Stimulated activated CD8-positive, alpha-beta memory T cell treated with anti-CD3 and anti-CD28 coated beads, Interleukin-15, amount 100 ng/mL, for 1 hour (primary cell): ENCODE measurements around the gene GLT6D1.

Experiments used
- DNase-seq: peaks from one replicate; pipeline ENCODE4 v3.0.0-alpha.2; 2020; ENCODE audit warnings: low read depth

The GLT6D1 gene

DNA sequence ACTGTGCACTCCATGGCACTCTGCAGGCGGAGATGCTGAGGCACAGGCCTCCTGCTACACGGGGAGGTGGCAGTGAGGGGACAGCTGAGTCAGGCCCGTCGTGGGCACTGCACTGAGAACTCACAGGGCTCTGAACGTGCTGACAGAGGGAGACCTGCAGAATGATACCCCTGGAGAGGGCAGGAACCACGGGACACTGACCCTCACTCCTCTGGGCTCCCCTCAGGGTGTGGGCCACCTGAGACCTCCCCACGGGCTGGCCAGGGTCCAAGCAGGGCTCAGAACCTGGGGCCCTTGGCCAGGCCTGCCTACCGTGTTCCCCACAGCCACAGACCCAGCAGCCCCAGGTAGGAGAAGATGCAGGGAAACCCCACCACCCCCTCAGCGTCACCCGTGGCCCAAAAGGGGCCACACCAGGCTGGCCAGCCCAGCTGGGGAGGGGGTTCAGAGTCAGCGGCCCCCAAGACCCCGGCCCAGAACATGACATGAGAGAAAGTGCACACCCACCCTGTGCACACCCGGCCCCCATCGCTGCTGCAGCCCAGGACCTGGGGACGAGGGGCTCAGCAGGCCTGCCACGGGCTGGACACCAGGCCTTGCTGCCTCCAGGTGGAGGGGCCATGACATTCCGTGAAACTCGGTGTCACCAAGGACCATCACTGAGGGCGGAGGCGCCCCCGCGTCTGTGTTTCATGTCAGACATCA is 30.9 kb downstream of the GLT6D1 start:
- no peak for DNase-seq

DNA sequence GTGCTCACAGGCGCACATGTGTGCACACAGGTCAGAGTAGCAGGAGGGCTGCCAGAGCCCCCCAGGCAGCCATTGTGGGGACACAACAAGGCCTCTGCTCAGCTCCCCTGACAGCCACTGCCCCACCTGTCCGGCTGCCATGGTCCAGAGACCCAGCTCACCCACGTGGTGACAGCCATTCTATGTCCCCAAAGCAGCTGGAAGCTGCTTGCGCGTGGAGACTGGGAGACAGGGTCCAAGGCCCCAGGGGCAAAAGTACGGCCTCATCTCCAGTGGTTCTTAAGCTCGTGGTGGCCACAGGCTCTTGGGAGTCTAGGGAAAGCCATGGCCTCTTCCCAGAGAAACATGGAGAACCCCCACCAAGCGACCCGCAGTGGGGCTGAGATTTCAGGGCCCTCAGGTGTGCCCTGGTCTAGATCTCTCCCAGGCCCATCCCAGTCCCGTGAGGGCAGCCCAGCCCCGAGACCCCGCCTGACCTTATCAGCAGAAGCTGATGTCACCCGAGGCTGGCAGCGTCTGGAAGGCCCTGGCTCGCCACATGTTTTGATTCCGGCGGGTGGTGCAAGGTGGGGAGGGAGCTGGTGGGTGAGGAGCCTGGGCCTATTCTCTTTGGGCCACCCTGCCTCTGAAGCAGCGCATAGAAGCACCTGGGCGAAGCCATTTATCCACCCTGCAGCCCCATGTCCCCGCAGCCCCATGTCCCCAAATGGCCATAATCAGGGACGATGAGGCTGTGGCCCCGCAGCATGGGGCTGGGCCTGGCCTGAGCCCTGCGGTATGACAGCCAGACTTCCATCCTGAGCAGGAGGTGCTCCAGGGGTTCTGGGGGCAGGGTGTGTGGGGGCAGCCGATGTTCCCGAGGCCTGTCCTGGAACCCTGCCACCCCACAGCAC is 31.7 kb downstream of the GLT6D1 start:
- no peak for DNase-seq

DNA sequence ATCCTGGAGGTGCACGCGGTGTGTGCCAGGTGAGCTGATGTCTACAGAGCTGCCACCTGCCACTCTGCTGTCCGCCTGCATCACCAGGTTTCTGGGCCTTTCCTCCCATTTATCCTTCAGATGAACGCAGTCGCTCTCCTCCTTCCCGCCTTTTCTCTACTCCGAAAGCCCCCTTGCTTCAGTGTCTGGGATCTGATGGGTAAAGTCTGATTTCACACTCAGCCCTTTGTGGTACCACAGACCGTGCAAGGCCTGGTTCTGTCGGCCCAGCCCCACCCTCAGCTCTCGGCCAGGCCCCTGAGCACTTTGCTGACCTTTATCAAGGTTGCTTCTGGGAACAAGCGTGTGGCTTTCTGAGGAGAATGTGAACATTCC is 32.5 kb downstream of the GLT6D1 start:
- DNase-seq, result no peak

DNA sequence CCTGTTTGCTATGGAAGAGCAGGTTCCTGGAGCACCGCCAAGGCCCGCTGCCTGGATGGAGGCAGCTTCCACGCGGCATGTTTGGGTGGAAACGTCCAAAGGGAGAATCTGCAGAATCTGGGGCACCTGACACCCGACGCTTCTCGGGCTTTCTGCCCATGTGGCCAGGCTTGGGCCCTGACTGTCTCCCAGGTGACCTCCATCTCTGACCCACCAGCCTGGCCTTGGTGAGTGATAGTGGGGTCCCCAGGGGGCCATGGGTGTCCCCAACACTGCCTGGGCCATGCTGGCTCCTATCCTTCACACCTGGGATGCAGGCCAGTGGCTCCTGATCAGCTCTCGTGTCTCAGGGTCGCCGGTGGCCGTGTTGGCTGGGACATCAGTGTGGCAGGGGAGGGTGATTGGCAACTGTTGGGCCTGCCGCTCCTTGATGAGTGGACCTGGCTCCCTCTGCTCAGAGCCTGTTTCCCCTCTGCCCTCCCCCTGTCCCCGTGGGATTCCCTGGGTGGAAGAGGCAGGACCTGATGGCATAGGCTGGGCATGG is 34.0 kb downstream of the GLT6D1 start:
- no peak for DNase-seq

DNA sequence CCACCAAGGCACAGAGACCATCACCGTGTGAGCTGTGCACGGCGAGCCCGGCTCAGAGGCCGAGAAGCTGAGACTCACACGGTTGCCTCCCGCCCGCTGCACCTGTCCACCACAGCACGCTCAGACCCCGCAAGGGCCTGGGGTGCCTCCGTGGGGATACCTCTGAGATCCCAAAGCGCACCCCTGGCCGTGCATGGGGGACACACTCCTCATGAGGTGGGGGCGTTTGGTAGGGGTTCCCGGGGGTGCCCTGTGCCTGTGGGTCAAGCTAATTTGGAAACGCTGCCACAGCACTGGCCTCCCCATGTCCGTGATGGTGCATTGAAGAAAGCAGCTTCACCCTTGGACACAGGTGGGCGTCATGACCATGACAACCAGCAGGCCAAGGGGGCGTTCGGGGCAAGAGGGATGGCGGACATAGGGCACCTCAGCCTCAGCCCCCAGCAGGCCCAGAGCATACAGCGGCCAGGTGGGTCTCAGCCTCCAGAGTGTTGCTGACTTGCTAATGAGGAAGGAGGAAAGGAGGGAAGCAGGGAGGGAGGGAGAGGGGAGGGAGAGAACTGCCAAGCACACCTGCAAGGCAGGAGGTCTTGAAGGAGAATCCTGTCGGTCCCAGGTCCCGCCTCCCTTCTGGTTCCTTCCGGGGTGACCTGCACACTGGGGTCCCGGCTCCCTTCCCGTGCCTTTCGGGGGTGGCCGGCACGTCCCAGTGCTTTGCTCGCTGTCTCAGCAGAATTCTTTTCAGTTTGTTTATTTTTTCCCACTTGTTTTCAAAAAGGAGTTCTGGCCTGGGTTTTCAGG is 34.7 kb downstream of the GLT6D1 start:
- DNase-seq, result no peak

DNA sequence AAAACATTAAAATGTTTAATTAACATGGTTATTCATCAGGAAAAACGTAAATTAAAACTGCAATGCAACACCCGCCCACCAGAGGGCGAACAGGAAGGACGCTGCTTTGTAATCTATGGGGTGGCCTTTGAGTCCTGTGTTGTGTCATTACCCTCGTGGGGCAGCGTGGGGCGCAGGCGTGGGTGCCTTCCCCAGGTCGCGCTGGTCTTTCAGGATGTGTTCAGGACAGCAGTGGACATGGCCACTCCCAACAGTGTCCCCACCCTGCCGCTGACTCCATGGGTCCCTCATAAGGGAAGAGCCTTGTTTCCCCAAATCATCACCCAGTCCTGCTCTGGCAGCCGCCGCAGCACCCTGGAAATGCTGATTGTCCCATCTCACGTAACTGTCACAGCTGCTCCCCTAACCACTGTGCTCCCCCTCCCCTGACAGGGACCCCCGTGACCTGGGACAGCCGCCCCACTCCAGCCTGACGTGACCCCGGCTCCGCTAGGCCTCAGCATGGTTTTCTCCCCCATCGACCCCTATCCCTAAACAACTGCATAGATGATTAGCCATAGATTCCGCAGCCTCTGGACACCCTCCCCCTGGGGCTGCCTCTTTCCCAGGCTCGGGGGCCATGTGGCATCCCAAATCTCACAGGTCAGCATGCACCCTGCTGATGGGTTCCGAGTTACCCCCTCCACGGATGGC is 36.4 kb downstream of the GLT6D1 start:
- peak; percentile 41 for DNase-seq

DNA sequence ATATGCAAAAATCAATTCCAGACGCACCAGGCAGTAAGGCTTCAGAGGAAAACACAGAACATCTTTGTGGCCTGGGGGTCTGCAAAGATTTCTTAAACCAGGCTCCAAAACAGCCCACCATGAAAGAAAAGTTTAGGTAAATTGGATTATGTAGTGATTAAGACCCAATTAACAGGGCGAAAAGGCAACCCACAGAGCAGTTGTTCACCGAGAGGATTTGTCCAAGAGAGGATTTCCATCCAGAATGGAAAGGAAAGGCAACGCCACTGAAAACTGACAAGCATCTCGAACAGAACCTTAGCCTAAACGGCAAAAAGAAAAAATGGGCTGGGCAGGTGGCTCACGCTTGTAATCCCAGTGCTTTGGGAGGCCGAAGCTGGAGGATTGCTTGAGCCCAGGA is 37.4 kb downstream of the GLT6D1 start:
- DNase-seq, result no peak

DNA sequence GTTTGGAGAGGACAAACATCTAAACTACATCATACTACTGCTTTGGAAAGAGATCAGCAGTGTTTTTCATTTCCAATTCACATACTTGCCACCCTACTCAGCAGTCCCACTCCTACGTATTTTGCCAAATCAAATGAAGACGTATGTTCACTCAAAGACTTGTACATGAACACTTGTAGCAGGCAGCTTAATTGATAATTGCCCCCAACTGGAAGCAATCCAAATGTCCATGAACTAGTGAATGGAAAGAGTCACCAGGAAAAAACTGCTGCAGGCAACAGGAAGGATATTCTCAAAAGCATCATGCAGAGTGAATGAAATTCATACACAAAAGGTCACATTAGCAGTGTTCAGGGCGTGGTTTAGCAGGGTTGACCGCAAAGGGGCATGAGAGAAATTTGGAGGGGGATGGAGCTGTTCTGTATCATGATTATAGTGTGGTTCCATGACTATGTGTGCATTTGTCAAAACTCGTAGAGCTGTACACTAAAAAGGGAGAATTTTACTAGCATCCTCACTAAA is 39.0 kb downstream of the GLT6D1 start:
- DNase-seq, result no peak

DNA sequence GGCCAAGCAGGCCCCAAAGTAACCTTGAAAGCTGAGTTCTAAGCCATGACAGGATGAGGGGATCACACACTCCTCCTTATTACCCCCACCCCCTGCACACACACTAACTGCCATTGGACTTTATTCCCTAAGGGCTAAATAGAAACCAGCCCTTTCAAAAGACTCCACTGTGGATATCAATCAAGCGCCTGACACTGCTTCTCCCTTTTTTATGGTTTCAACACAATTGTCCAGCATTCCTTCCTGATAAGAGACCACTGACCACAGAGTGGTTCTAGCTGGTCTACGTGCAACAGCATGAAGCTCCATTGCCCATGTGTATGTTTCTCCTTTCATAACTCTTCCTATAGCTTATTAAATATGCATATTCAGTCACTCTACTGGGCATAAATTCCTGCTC is 43.1 kb downstream of the GLT6D1 start:
- DNase-seq, result no peak

DNA sequence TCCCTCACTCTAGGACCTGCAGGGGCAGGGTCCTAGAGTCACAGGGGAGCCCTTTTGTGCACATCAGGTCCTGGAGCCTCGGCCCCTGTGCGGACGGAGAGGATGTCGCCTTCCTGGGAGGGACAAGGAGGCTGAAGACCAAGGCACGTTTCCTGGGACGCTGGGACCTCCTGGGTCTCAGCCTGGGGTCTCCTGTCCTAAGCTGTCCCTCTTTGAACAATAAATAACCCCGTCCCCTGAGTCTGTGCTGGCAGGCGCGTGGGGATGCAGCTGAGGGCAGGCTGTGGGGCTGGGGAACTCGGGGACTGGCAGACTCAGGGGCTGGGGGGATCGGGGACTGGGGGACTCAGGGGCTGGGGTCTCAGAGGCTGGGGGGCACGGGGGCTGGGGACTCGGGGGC is 46.7 kb downstream of the GLT6D1 start:
- no peak for DNase-seq

DNA sequence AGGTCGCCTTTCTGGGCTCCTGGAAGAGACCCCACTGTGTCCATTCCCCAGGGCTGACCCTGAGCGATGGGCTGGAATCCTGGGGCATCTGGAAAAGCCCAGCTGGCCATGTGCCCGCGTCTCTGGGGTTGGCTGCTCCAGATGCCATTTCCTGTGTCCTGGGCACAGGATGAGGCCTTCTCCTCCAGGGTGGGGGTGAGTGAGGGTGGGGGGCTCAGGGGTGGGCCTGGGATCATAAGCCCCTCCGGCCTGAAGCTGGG is 47.1 kb downstream of the GLT6D1 start:
- no peak for DNase-seq

DNA sequence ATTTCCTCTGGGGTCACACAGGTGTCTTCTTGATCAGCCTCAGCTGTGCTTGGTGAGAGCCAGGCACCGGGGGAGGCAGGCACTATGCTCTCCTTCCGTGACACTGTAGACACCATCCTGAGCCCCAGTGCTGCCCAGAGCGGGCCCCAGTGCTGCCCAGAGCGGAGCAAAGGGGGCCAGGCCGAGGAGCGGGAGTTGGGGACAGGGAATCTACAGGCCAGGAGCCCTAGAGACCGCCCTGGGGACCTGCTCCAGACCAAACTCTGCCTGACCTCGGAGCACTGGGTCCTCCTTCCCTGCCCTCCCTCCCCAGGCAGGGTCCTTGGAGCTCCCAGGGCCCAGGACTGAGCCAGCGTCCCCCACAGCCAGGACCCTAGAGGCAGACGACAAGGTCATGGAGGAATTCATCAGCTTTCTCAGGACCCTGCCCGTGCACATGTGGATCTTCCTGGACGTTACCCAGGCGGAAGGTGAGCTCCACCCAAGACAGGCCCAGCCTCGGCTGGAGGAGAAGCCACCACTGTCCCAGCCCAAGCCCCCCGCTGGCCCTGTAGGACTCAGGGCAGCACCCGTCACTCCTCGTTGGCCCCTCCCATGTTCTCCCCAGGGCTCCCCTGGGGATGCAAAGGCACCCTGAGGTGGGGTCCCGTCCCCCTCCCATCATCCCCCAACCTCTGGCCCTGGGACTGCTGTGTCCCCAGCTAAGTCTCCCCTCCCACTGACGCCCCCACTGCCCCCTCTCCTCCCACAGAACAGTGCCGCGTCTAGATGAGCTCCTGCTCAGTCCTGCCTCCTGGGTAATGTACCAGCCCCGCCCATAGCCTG is 47.6 kb downstream of the GLT6D1 start:
- DNase-seq, result no peak

DNA sequence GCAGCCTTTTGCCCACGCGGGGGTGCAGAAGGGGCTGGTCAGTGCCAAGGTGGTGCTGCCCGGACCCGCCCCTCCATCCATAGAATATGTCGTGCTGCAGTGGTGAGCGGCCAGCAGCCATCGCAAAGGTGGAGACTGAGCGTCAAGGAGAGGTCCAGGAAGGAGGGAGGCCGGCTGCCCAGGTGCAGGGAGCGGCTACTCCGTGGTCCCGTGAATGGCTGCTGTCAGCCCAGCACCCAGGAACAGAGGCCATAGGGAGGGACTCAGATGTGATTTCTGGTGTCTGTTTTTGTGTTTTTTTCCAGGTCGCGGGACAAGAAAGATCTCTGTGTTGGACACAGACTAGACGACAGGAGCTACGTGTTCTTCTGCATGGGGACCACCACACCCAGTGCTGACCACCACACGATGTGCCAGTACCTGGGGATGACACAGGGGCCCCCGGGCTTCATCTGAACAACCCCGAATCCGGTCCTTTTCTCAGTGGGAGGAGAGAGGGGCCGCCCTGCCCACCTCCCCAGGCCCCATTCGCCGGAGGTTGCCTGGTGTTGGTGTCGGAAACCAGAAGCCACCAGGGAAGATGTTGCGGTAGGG is 48.8 kb downstream of the GLT6D1 start:
- DNase-seq, result no peak

DNA sequence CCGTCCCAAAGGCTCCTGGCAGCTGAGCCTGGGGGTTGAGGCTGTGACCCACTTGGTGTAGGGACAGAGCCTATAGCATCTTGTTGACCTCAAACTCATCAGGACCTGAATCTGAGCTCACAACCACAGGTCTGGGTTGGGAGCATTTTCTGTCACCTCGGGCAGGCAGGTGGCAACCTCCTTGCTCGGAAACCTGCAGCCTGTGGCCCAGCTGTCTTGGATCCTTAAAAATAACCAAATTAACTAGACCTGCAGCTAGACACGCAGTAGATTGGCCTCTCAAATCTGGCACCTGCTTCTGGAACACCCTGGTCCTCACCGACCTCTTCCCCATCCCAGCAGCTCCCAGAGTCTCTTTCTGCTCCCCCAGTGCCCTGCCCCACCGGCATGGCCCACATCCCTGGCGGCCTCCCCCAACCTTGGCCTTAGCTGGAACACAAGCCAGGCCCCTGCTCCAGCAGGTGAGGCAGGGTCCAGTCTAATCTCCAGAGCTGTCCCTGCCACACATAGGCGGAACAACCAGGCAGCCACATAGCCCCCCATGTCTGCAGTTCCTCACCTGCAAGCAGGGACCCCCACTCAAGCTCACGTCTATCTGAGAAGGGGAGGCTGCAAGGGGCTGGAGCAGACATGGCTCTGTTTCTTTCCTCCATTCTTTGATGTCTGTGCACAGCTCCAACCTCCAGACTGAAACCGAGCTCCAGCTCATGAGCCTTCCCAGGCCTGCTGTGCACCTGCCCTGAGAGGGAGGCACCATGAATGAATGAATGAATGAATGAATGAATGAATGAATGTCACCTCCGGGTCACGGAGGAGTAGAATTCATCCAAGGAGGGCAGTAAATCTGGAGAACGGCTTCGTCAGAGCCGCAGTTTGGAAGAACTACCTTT is 49.5 kb downstream of the GLT6D1 start:
- no peak for DNase-seq

DNA sequence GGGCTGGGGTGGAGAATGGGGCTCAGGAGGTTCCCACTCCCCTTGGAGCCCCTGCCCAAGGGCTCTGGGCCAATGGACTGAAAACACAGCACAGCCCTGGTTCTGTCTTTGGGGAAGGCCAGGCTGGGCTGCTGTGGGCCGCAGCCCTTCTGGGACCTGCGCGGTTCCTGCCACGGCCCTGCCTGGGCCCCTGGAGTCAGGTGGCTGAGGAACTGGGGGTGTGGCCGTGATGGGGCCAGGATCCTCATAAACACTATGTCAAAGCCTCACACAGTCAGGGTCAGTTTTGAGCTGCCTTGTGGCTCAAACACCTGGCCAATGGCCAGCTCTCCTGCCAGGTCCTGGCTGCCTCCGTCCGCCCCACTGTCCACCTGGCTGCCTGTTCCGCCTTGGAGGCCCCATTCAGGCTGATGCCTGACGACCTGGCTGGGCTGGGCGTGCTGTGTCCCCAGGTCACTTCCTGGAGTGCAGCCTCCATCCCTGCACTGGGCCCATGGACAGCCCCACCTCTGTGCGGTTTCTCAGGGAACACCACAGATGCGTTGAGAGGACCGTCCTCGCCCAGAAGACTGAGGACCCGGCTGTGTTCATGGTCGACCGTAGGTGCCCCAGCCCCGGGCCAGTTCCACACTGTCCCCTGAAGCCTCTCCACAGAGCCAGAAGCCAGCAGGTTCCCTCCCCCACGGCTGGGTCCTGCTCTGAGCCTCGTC is 50.3 kb downstream of the GLT6D1 start:
- DNase-seq, result no peak

DNA sequence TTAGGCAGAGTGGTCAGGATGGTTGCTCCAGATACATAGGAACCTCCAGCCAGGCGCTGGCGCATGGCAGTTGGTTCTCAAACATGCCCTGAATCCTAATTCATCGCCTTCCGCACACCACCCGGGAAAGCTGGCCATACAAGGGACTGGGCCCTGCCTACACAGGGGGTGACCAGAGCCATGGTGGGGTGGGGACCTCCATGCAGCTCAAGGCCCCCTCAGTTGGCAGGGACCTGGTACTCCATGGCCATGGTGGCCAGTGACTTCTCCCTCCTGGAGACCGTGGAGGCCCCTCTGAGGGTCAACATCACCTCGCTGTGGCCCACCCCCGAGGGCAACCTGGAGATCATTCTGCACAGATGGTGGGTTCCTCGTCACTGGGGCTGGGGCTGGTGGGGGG is 51.0 kb downstream of the GLT6D1 start:
- no peak for DNase-seq

DNA sequence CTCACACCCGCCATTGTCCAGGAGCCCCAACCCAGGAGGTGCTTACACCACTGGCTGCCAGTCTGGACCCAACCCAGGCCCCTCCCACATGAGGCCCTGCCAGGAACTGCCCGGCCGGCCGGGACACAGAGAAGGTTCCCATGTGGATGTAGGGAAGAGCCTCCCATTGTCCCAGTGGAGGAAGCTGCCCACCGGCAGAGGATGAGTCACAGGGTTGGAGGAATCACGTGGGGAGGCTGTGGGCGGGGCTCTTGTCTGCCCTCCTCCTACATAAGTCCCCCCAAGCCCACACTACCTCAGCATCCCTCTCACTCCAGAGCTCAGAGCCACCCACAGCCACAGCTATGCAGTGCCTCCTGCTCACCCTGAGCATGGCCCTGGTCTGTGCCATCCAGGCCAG is 51.7 kb downstream of the GLT6D1 start:
- DNase-seq, result no peak

DNA sequence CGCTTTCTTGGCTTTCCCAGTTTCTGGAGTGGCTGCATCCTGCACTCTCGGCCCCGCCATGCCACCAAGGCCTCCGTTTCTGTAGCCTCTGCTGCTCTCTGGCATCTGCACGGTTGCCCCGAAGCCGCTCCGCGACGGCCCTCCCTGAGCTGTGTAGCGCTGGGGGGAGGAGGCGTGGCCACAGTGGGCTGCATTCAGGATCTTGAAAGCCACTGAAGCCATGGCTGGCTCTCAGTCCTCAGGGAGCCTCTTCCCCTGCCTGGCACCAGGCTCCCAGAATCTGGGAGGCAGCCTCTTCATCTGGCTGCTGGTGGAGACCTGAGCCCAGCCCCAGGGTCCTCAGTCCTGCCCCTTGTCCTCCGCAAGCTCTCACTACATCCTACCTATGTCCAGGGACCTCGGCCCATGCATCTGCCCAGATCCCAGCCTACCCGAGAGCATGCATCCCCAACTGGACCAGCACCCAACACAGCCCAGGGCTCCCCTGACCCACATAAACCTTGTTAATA is 52.7 kb downstream of the GLT6D1 start:
- no peak for DNase-seq

DNA sequence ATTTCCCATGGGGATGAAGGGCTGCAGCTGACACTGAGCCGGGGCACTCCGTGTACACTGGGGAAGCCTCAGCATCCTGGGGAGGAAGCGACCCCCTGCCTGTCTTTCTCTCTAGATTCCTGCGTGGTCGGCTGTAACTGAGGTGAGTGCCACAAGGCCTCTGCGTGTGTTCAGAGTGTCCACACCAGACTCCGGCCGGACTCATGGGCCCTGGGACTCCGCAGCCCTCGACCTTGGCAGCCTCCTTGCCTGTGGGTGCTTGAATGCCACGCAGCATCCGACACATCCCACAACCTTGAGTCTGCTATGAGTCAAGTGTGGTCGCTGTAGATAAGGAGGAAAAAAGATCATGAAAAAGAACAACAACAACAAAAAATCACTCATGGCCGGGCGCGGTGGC is 54.4 kb downstream of the GLT6D1 start:
- DNase-seq, result no peak
